GM18507 (cell line): ENCODE results near the gene NANOG.
"Not testable (repeated sequence)": the region's sequence is repeated elsewhere in the genome, so short reads cannot be mapped to it uniquely, and the experiment has no call there.

Source experiments
- DNase-seq: peaks from one replicate; pipeline ENCODE4 v3.0.0; 2011; ENCODE audit warnings: low read depth; ENCODE audit not compliant: insufficient read length; ENCODE audit errors: extremely low spot score
- FAIRE-seq: peaks from 2 replicates; lab custom pipeline; 2011; peaks lifted over from hg19 to GRCh38; lab: Jason Lieb, UNC

Gene NANOG

DNA sequence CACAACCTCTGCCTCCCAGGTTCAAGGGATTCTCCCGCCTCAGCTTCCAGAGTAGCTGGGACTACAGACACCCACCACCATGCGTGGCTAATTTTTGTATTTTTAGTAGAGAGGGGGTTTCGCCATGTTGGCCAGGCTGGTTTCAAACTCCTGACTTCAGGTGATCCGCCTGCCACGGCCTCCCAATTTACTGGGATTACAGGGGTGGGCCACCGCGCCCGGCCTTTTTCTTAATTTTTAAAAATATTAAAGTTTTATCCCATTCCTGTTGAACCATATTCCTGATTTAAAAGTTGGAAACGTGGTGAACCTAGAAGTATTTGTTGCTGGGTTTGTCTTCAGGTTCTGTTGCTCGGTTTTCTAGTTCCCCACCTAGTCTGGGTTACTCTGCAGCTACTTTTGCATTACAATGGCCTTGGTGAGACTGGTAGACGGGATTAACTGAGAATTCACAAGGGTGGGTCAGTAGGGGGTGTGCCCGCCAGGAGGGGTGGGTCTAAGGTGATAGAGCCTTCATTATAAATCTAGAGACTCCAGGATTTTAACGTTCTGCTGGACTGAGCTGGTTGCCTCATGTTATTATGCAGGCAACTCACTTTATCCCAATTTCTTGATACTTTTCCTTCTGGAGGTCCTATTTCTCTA is at the start of gene NANOG:
Gene NANOG (plus strand): TSS at position 519 of the 645 bp plus-strand sequence. CDS start 213 bp downstream, outside the sequence.
- not testable (repeated sequence) for DNase-seq, FAIRE-seq

DNA sequence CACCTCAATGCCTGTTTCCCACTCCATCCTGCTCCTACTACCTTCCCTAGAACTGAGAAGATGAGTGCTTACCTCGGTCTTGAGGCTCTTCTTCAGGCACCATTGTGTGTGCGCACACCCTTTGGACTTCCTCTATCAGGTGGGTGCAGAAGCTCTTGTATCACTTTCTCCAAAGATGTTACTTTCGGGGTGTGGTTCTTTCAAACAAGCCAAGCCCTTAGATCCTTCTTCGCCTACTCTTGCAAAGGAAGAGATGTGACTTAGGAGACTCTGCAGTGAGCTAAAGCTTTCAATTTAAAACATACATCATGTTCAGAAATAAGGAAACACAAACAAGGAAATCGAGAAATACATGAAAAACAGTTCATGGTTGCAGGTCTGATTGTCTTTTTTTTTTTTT is 42.0 kb upstream of the NANOG start, which contains the start of gene CLEC4C:
Gene CLEC4C (minus strand): TSS at position 130 of the 400 bp plus-strand sequence. CDS start 27 bp downstream, at position 103.
- no peak for DNase-seq
- no peak for FAIRE-seq

DNA sequence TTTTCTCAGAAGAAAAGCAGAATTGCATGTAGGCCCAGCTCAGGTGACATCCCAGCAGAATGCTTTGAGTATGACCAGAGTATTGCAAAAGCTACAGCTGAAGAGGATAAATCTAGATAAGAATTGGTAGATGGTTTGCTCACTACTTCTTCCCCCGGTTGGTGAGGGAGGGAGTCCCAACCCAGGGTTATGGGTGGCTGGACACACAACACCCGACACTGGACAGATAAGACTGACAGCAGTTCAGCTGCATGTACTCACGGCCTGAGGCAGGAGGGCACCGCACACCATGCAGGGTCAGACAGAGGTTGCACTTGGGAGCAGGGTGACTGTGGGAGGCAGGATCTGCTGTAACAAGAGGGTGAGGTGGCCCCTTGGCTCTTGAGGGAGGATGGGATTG is 40.4 kb upstream of the NANOG start:
- DNase-seq (no peak), FAIRE-seq (no peak)

DNA sequence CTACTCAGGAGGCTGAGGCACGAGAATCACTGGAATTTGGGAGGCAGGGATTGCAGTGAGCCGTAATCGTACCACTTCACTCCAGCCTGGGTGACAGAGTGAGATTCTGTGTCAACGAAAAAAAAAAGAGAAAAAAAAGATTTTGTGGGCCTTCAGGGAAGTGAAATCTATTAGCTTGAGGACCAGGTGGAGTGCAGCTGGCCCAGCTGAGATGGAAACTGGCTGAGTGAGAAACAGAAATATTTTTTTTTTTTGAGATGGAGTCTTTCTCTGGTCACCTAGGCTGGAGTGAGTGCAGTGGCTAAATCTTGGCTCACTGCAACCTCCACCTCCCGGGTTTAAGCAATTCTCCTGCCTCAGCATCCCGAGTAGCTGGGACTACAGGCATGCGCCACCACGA is 39.8 kb upstream of the NANOG start:
- FAIRE-seq (no peak), DNase-seq (no peak)

DNA sequence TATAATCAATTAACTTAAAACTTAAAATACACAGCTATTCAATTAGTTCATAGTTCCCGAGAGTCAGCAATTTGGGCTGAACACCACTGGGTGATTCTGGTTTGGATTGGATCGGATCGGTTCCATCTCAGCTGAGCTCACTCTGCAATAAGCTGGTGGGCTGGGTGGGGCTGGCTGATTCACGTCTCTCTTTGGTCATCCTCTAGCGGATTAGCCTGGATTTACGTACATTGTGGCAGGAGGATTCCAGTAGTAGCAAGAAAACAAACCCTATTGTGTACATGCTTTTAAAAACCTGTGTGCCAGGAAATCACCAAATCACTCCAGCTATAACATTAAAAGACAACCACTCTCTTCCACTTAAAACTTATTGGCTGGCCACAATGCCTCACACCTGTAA is 38.9 kb upstream of the NANOG start:
- DNase-seq (no peak), FAIRE-seq (no peak)

DNA sequence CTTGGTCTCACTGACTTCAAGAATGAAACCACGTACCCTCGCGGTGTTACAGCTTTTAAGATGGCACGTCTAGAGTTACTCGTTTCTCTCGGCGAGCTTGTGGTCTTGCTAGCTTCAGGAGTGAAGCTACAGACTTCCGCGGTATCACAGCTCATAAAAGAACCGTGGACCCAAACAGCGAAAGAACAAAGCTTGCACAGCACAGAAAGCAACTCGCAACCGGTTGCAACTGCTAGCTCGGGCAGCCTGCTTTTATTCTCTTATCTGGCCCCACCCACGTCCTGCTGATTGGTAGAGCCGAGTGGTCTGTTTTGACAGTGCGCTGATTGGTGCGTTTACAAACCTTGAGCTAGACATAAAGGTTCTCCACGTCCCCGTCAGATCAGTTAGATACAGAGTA is 37.8 kb upstream of the NANOG start:
- DNase-seq (no peak), FAIRE-seq (no peak)

DNA sequence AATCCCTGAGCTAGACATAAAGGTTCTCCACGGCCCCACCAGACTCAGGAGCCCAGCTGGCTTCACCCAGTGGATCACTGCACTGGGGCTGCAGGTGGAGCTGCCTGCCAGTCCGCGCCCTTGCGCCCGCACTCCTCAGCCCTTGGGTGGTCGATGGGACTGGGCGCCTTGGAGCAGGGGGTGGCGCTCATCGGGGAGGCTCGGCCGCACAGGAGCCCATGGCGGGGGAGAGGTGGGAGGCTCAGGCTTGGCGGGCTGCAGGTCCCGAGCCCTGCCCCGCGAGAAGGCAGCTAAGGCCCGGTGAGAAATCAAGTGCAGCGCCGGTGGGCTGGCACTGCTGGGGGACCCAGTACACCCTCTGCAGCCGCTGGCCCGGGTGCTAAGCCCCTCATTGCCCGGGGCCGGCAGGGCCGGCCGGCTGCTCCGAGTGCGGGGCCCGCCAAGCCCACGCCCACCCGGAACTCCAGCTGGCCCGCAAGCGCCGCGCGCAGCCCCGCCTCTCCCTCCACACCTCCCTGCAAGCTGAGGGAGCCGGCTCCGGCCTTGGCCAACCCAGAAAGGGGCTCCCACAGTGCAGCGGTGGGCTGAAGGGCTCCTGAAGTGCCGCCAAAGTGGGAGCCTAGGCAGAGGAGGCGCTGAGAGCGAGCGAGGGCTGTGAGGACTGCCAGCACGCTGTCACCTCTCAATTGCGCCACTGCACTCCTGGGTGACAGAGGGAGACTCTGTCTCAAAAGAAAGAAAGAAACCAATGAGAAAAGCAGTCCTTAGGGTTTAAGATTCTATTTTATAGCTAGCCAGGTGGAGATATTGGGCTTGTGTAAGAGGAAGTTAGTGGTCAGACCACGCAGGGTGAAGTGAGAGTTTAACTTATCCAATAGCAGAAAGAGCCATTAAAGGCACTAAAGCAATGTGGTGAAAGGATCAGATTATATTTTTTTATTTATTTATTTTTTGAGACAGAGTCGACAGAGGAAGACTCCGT is 37.0 kb upstream of the NANOG start:
- not testable (repeated sequence) for FAIRE-seq

DNA sequence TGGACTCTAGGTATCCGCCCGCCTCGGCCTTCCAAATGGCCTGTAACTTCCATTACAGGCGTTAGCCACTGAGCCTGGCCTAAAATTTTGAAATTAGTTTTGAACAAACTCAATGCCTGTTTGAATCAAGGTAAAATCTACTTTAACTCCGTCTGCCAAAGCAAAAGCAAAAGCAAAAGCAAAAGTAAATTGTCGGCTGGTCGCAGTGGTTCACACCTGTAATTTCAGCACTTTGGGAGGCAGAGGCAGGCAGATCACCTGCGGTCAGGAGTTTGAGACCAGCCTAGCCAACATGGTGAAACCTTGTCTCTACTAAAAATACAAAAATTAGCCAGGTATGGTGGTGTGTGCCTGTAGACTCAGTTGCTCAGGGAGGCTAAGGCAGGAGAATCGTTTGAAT is 33.5 kb upstream of the NANOG start:
- not testable (repeated sequence) for DNase-seq, FAIRE-seq

More for the DNA sequence above, 37.0 kb upstream of the NANOG start:
- not testable (repeated sequence) for DNase-seq

DNA sequence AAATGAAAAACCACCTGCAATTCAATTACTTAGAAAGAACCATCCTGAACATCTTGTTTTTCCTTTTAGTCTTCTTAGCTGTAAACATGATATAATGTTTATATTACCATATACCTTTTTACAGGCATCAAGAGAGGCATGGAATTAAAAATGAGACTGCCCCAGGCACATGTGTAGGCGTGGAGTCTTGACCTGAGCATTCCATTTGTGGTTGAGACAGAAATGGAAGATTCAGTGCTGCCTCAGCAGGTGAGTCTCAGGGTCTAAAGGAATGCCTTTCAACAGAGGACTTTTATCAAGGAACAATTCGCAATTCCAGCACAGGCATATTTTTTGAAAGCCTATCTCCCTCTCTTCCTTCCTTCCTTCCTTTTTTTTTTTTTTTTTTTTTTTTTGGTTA is 32.2 kb upstream of the NANOG start:
- DNase-seq (no peak), FAIRE-seq (no peak)

DNA sequence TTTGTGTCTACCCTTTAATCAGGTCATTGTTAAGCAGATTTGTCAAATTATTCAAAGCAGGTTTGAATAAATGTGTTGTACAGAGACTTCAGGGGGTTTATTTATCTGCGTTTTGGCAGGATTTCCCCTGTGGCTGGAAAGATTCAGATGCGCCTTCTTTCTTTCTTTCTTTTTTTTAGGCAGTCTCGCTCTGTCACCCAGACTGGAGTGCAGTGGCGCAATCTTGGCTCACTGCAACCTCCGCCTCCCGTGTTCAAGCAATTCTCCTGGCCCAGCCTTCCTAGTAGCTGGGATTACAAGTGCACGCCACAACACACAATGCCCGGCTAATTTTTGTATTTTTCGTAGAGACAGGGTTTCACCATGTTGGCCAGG is 30.4 kb upstream of the NANOG start:
- no peak for FAIRE-seq
- no peak for DNase-seq

DNA sequence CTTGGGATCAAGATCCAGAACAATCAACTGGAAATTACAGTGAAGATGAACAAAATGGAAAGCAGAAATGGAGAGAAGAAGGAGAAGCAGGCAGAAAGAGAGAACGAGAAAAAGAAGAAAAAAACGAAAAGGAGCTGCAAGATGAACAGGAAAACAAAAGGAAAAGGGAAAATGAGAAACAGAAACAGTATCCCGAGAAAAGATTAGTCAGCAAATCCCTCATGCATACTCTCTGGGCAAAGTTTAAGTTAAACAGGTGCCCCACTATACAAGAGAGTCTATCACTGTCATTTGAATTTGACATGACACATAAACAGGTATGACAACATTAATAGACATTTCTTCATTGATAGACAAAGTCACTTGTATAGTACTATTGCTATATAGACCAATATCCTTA is 19.2 kb upstream of the NANOG start:
- FAIRE-seq (no peak), DNase-seq (no peak)

DNA sequence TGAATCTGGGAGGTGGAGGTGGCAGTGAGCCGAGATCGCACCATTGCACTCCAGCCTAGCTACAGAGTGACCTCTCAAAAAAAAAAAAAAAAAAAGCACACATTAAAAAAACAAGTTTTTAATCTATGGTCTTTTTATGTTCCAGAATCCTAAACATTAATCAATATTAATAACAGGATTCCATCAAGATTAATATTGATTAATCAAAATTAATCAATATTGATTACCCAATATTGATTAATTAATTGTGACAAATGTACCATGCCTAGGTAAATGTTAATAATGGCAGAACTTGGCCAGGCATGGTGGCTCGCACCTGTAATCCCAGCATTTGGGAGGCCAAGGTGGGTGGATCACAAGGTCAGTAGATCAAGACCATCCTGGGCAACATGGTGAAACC is 7.9 kb upstream of the NANOG start:
- DNase-seq (no peak), FAIRE-seq (no peak)

DNA sequence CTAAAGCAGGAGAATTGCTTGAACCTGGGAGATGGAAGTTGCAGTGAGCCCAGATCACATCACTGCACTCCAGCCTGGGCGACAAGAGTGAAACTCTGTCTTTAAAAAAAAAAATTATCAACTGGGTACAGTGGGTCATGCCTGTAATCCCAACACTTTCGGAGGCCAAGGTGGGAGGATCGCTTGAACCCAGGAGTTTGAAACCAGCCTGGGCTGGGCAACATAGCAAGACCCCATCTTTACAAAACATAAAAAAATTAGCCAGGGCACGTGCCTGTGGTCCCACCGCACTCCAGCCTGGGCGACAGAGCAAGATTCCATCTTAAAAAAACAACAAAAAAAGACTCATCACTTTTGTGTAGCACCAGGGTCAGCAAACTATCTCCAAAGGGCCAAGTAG is 7.1 kb upstream of the NANOG start:
- no peak for FAIRE-seq
- no peak for DNase-seq

DNA sequence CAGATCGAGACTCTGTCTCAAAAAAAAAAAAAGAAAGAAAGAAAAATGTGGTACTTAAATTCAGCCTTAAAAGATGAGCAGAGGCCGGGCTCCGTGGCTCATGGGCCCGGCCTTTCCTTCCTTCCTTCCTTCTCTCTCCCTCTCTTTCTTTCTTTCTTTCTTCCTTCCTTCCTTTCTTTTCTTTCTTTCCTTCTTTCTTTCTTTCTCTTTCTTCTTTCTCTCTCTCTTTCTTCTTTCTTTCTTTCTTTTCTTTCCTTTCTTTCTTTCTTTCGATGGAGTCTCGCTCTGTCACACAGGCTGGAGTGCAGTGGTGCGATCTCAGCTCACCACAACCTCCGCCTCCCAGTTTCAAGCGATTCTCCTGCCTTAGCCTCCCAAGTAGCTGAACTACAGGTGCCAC is 5.8 kb upstream of the NANOG start:
- not testable (repeated sequence) for FAIRE-seq, DNase-seq

DNA sequence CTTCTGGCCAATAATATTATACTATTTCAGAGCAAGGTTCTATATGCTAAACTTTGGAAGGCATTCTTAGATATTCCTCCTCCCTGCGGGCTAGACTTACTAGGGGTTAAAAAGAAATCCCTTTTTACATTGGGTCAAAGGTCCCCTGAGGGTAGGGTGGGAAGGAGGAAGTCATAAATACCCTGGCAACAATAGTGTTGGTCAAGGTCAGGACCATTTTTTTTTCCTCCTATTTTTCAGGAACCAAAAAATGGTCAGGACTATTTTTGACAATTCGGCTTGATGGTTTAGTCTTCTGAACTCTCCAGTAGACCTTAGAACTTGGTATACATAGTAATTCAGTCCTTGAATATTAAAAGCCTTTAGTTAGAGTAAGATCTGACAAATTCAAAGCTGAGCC is 4.5 kb upstream of the NANOG start:
- DNase-seq (no peak), FAIRE-seq (no peak)

DNA sequence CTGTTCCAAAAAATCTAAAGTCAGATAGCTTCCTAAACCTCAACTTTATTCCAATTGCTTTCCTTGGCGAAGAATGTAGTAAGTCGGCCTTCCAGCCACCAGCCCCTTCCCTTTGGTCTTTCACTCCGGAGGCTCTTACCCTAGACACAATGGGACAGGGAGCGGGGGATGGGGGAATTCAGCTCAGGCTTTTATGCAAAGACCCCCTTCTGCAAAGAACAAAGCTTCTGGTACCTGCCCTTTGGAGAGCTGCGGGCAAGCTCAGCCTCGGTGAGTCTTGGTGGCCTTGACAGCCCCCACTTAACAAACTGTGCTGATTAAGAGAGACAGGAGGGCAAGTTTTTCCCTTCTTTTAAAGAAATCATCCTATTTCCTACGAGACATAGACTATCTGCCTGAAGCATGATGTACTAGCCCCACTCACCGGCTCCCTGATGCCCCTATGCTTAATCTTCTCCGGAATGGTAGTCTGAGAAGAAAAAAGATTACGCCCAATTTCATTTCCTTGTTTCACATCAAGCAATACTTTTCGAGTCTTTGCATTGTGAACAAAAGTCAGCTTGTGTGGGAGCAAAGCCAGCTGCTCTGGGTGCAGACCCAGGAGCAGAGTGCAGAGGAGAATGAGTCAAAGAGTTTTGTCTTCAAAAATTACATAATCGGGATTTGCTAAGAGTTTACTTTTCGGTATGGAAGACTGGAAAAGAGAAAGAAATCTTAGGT is 1.5 kb upstream of the NANOG start:
- DNase-seq (no peak), FAIRE-seq (no peak)

DNA sequence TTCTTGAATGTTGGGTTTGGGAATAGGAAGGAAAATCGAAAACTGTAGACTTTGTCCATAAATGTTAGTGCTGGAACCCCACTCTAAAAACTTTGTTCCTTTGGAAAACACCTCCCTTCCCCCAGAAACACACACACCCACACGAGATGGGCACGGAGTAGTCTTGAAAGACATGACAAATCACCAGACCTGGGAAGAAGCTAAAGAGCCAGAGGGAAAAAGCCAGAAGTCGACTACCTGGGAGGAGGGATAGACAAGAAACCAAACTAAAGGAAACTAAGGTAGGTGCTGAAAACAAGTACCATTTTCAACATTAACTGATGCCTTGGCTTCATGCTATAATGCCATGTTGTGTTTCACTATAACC is 925 bp upstream of the NANOG start:
- FAIRE-seq (no peak), DNase-seq (no peak)

DNA sequence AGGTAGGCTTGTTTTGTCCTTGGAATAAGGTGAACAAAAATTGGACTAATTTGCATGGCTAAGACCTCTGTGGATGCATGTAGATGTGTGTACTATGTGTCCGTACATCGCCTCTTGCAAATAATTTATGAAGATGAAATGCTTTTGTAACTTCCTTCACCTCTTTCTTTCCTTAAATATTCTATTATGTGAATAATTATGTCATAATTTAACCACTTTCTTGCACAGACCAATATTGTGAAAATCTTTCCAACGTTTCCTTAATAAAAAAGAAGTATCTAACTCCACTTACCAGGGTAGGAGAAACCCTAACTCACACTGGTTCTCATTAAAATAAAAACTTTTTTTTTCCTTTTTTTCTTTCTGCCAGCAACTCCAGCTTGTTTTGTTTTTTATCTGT is 4.0 kb downstream of the NANOG start:
- DNase-seq, result no peak
- no peak for FAIRE-seq

DNA sequence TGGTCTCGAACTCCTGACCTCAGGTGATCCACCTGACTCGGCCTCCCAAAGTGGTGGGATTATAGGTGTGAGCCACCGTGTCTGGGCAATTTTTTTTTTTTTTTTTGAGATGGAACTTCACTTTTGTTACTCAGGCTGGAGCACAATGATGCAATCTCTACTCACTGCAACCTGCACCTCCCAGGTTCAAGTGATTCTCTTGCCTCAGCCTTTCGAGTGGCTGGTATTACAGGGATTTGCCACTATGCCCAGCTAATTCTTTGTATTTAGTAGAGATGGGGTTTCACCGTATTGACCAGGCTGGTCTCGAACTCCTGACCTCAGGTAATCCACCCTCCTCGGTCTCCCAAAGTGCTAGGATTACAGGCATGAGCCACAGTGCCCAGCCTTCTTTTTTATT is 8.1 kb downstream of the NANOG start:
- not testable (repeated sequence) for FAIRE-seq, DNase-seq
